Measurements from ENCODE around the gene SMIM38.

SMIM38 gene

DNA sequence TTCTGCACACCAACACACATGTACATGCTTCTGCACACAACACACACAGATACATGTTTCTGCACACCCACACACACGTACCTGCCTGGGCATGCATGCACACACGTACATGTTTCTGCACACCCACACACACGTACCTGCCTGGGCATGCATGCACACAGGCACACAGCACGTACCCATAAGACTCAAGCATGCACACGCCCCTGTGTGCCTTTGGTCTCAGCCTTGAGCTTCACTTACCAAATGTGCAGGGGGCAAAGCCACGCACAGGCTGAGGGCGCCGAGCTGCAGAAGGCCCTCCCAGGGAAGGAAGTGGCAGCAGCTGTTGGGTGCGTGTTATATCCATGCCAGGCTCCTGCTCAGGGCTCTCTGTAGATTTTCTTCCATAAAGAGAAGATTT is 34.7 kb upstream of the SMIM38 start:
- no peak for ATAC-seq (ENCODE audit: insufficient read depth, low read depth)
- no peak overlapping the region for H3K9ac ChIP-seq (ENCODE audit: low read depth, low read length)
- no peaks in the 10 kb centered on the region for H3K4me1 ChIP-seq (ENCODE audit: insufficient read depth, low read length)

DNA sequence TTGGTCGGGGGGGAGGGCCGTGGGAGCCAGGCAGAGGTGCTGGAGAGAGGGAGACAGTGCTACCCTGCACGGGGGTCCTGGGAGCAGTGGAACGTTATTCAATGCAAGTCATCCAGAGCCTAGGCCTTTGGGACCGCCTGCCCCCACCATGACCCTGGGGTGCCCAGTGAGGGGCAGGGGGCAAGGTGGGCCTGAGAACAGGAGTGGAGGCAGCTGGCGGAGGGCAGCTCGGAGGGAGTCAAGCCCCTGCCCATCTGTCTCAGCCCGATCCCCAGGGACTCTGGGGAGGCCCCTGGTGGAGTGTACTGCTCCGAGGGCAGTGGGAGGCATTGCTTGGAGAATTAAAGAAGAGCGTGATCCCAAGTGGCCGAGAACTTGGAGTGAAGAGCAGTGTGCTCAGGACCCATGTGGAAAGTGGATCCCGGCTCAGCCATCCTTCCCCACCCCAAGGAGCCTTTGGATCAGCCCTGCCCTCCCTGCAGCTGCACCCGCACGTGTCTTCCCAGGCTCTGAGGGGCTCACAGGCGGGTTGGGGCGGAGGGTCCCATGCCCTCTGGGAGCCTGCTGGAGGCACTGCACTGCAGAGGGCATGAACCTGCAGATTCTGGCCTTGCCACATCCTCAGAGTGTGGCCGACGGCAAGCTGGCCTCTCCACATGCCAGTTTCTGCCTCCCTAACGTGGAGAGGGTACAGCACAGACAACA is 34.0 kb upstream of the SMIM38 start:
- H3K4me3 ChIP-seq (ENCODE audit: low read depth in 1 of 2, low read length in 2 of 2), result no peak overlapping the region
- H3K79me2 ChIP-seq (ENCODE audit: insufficient read depth, low read length), result no peaks in the 10 kb centered on the region
- peaks cover 5% of the 10 kb centered on the region; the same call in 1 of the 2 replicates for H4K20me1 ChIP-seq (ENCODE audit: insufficient read depth, low read length)
- no peak overlapping the region for H3K4me2 ChIP-seq (ENCODE audit: insufficient read depth, low read length)
- no peak overlapping the region for H2AFZ ChIP-seq (ENCODE audit: low read depth, low read length)
- no peak for DNase-seq
- H3K27me3 ChIP-seq (ENCODE audit: insufficient read depth, low read length, poor library complexity), result no peaks in the 10 kb centered on the region
- ATAC-seq (ENCODE audit: insufficient read depth, low read depth), result no peak
- no peaks in the 10 kb centered on the region for H3K36me3 ChIP-seq (ENCODE audit: insufficient read depth, low read length)
- H3K9me3 ChIP-seq (ENCODE audit: insufficient read depth, low read length, severe bottlenecking), result no peaks in the 10 kb centered on the region
- TF ChIP-seq, protein P1, sequence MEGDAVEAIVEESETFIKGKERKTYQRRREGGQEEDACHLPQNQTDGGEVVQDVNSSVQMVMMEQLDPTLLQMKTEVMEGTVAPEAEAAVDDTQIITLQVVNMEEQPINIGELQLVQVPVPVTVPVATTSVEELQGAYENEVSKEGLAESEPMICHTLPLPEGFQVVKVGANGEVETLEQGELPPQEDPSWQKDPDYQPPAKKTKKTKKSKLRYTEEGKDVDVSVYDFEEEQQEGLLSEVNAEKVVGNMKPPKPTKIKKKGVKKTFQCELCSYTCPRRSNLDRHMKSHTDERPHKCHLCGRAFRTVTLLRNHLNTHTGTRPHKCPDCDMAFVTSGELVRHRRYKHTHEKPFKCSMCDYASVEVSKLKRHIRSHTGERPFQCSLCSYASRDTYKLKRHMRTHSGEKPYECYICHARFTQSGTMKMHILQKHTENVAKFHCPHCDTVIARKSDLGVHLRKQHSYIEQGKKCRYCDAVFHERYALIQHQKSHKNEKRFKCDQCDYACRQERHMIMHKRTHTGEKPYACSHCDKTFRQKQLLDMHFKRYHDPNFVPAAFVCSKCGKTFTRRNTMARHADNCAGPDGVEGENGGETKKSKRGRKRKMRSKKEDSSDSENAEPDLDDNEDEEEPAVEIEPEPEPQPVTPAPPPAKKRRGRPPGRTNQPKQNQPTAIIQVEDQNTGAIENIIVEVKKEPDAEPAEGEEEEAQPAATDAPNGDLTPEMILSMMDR (IDR thresholded peaks at IDR 0.05; ENCODE audit: borderline replicate concordance, extremely low read depth, low read length, poor library complexity, severe bottlenecking), result no peak
- no peak for TF ChIP-seq EZH2 (IDR thresholded peaks at IDR 0.05; ENCODE audit: borderline replicate concordance, low read depth, low read length, severe bottlenecking)
- H3K27ac ChIP-seq (ENCODE audit: low read length), result no peak overlapping the region
- no peak overlapping the region for H3K9ac ChIP-seq (ENCODE audit: low read depth, low read length)
- no peaks in the 10 kb centered on the region for H3K4me1 ChIP-seq (ENCODE audit: insufficient read depth, low read length)

More for the DNA sequence above, 34.7 kb upstream of the SMIM38 start:
- H4K20me1 ChIP-seq (ENCODE audit: insufficient read depth, low read length), result peaks cover 5% of the 10 kb centered on the region; the same call in 1 of the 2 replicates
- no peak for DNase-seq
- no peaks in the 10 kb centered on the region for H3K9me3 ChIP-seq (ENCODE audit: insufficient read depth, low read length, severe bottlenecking)
- TF ChIP-seq, protein P1 (IDR thresholded peaks at IDR 0.05; ENCODE audit: borderline replicate concordance, extremely low read depth, low read length, poor library complexity, severe bottlenecking), result no peak
- TF ChIP-seq EZH2 (IDR thresholded peaks at IDR 0.05; ENCODE audit: borderline replicate concordance, low read depth, low read length, severe bottlenecking), result no peak
- H3K27me3 ChIP-seq (ENCODE audit: insufficient read depth, low read length, poor library complexity), result no peaks in the 10 kb centered on the region
- no peak overlapping the region for H3K4me3 ChIP-seq (ENCODE audit: low read depth in 1 of 2, low read length in 2 of 2)
- H3K27ac ChIP-seq (ENCODE audit: low read length), result no peak overlapping the region
- no peak overlapping the region for H2AFZ ChIP-seq (ENCODE audit: low read depth, low read length)
- H3K36me3 ChIP-seq (ENCODE audit: insufficient read depth, low read length), result no peaks in the 10 kb centered on the region
- no peaks in the 10 kb centered on the region for H3K79me2 ChIP-seq (ENCODE audit: insufficient read depth, low read length)
- H3K4me2 ChIP-seq (ENCODE audit: insufficient read depth, low read length), result no peak overlapping the region

DNA sequence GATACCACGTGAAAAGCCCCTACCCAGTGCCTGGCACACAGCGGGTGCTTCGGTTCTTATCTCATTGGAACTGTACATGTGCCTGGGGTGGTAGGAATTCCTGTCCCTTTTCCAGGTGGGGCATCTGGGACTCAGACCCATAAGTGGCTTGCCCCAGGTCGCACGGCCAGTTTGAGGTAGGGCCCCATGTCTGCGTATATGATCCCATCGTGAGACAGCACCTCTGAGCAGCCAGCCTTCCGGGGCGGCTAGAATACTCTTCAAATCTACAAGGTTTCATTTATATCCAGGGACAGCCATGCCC is 33.5 kb upstream of the SMIM38 start:
- no peaks in the 10 kb centered on the region for H3K36me3 ChIP-seq (ENCODE audit: insufficient read depth, low read length)
- H3K27ac ChIP-seq (ENCODE audit: low read length), result no peak overlapping the region
- no peak overlapping the region for H3K4me3 ChIP-seq (ENCODE audit: low read depth in 1 of 2, low read length in 2 of 2)
- H3K4me2 ChIP-seq (ENCODE audit: insufficient read depth, low read length), result no peak overlapping the region
- H3K79me2 ChIP-seq (ENCODE audit: insufficient read depth, low read length), result no peaks in the 10 kb centered on the region
- DNase-seq (no peak), ATAC-seq (ENCODE audit: insufficient read depth, low read depth) (no peak)
- no peaks in the 10 kb centered on the region for H3K4me1 ChIP-seq (ENCODE audit: insufficient read depth, low read length)
- no peaks in the 10 kb centered on the region for H3K27me3 ChIP-seq (ENCODE audit: insufficient read depth, low read length, poor library complexity)
- peaks cover 3% of the 10 kb centered on the region; the same call in 1 of the 2 replicates for H4K20me1 ChIP-seq (ENCODE audit: insufficient read depth, low read length)
- TF ChIP-seq EZH2 (IDR thresholded peaks at IDR 0.05; ENCODE audit: borderline replicate concordance, low read depth, low read length, severe bottlenecking), result no peak
- TF ChIP-seq, protein P1 (IDR thresholded peaks at IDR 0.05; ENCODE audit: borderline replicate concordance, extremely low read depth, low read length, poor library complexity, severe bottlenecking), result no peak
- H2AFZ ChIP-seq (ENCODE audit: low read depth, low read length), result no peak overlapping the region
- no peaks in the 10 kb centered on the region for H3K9me3 ChIP-seq (ENCODE audit: insufficient read depth, low read length, severe bottlenecking)
- no peak overlapping the region for H3K9ac ChIP-seq (ENCODE audit: low read depth, low read length)

All from DND-41 (cell line).